Transverse colon (tissue), 4 donors: Measurements from ENCODE around the gene STIM1. TPM values are rescaled to one million over a fixed set of nuclear protein-coding genes. Genes with fewer than 3 reads are reported as not detected.
A peak's percentile ranks its signal among the peaks of the same experiment; 100 is the strongest.

Source experiments
- DNase-seq: peaks from one replicate; pipeline ENCODE4 v3.0.0-alpha.2; 2019
- H3K27ac ChIP-seq, 4 donors: fragments of 200-600 bp; sonication (generic); 2 replicates each; pipeline ENCODE4 v1.5.1; 2016 to 2018; ENCODE audit warnings: inconsistent platforms in 4 of 4
- H3K27me3 ChIP-seq: fragments of 200-600 bp; sonication (generic); 2 replicates; pipeline ENCODE4 v1.5.1; 2017; ENCODE audit warnings: inconsistent platforms
- H3K36me3 ChIP-seq, 4 donors: fragments of 200-600 bp; sonication (generic); 2 replicates each; pipeline ENCODE4 v1.5.1; 2017 to 2019; ENCODE audit warnings: inconsistent platforms in 4 of 4
- H3K4me1 ChIP-seq, 4 donors: fragments of 200-600 bp; sonication (generic); 2 replicates each; pipeline ENCODE4 v1.5.1; 2017 to 2020; ENCODE audit warnings: inconsistent platforms in 4 of 4
- H3K4me3 ChIP-seq, 4 donors: fragments of 200-600 bp; sonication (generic); 1 replicate in 1 of 4; 2 replicates in 3 of 4; pipeline versions ENCODE4 v1.5.1 to v1.6.1; 2017 to 2019; ENCODE audit warnings: inconsistent platforms in 4 of 4
- H3K9me3 ChIP-seq, 2 donors: fragments of 200-600 bp; sonication (generic); 2 replicates each; pipeline ENCODE4 v1.5.1; 2017 to 2019; ENCODE audit warnings: inconsistent platforms in 2 of 2
- CTCF ChIP-seq, 5 experiments: fragments of 200-600 bp in 3 of 5; fragments of 450-650 bp in 2 of 5; sonication (generic) in 3 of 5; IDR thresholded peaks; 1 replicate in 2 of 5; 2 replicates in 3 of 5; pipeline ENCODE4 v1.5.1; 2016 to 2017; ENCODE audit warnings: antibody characterized with exemption in 5 of 5, inconsistent platforms in 3 of 5, mild to moderate bottlenecking in 2 of 5, moderate library complexity in 1 of 5
- EP300 ChIP-seq: sonication (generic); formaldehyde crosslinking; IDR thresholded peaks from one replicate; pipeline ENCODE4 v1.6.1; 2017; ENCODE audit warnings: antibody characterized with exemption, low read depth
- POLR2A ChIP-seq: fragments of 450-650 bp; IDR thresholded peaks from one replicate; pipeline ENCODE4 v1.6.1; 2016; ENCODE audit warnings: antibody characterized with exemption, mild to moderate bottlenecking, moderate library complexity
- POLR2AphosphoS5 ChIP-seq, 3 donors: sonication (generic); formaldehyde crosslinking; IDR thresholded peaks; one replicate each; pipeline ENCODE4 v1.6.1; 2016; ENCODE audit warnings: antibody characterized with exemption in 3 of 3
- WGBS, 2 donors: methylation state at CpG; one replicate each; pipeline ENCODE4 v1.1.5; 2018; ENCODE audit warnings: low coverage in 1 of 2; 5-methylcytosine and 5-hydroxymethylcytosine counted together
- in situ Hi-C, 4 donors: fragments of 200-750 bp; cut with MboI; loops; one replicate each; pipeline versions ENCODE4 v1.15.0 to v1.15.1; 2017; ENCODE audit warnings: low sequenced_read_pairs in 3 of 4, low pct_ligation_motif_present in 1 of 4, low pct_unique_long_range_greater_than_20kb in 1 of 4
- intact Hi-C: fragments of 100-400 bp; cut with DNase I; formaldehyde crosslinking; loops from one replicate; pipeline ENCODE4 v1.15.1; 2023; ENCODE audit warnings: low total_unique reads
- total RNA-seq, 4 donors: library from RNA; depleted of rRNA; stranded (reverse); fragments of >200 nt; gene quantifications; one replicate each; pipeline ENCODE4 v1.1.0, GENCODE V29; 2016

The STIM1 gene
- total RNA-seq, 4 donors from 2014 or later: 41.2 to 79.3 (median 48.0) TPM

GRCh38 chr11:3865388-3866193 is 10.1 kb downstream of the STIM1 start:
- TF ChIP-seq CTCF (IDR thresholded peaks at IDR 0.05) (no peak), POLR2AphosphoS5 (IDR thresholded peaks at IDR 0.05) (no peak), POLR2A (no peak), EP300 (no peak)
- WGBS, 2 donors: 11 to 28% methylated on average over 1 to 3 of the region's 3 CpGs
- in situ Hi-C loops: loop anchor here in 1 of 4 donors (25.0 kb wide), 1 partner anchor 97 kb away; no protein-coding TSS in a partner anchor

GRCh38 chr11:3866206-3866605 is 10.7 kb downstream of the STIM1 start:
- intact Hi-C loops: loop anchor here (1.0 kb wide), 1 partner anchor 47 kb away; no protein-coding TSS in a partner anchor
- TF ChIP-seq POLR2A (no peak), CTCF (IDR thresholded peaks at IDR 0.05) (no peak), EP300 (no peak), POLR2AphosphoS5 (IDR thresholded peaks at IDR 0.05) (no peak)
- no peaks in the 10 kb centered on the region for H3K36me3 ChIP-seq
- peak overlapping the region; percentile 39 to 56 (median 46) for H3K27ac ChIP-seq
- DNase-seq: no peak
- in situ Hi-C loops: loop anchor here in 1 of 4 donors (25.0 kb wide), 1 partner anchor 96 kb away; no protein-coding TSS in a partner anchor
- WGBS, 2 donors: 44 to 72% methylated on average over 1 to 5 of the region's 5 CpGs
- H3K4me1 ChIP-seq: peaks cover 28 to 56% (median 35%) of the 10 kb centered on the region in 4 donors
- H3K4me3 ChIP-seq: no peak overlapping the region
- no peaks in the 10 kb centered on the region for H3K9me3 ChIP-seq
- no peaks in the 10 kb centered on the region for H3K27me3 ChIP-seq

More at GRCh38 chr11:3865388-3866193, 10.1 kb downstream of the STIM1 start:
- intact Hi-C loops: loop anchor here (1.0 kb wide), 1 partner anchor 48 kb away; no protein-coding TSS in a partner anchor
- H3K36me3 ChIP-seq: no peaks in the 10 kb centered on the region
- no peaks in the 10 kb centered on the region for H3K27me3 ChIP-seq
- no peak for DNase-seq
- H3K4me3 ChIP-seq: no peak overlapping the region
- peaks cover 28 to 62% (median 40%) of the 10 kb centered on the region in 4 donors for H3K4me1 ChIP-seq
- no peaks in the 10 kb centered on the region for H3K9me3 ChIP-seq
- H3K27ac ChIP-seq: peak overlapping the region; percentile 39 to 56 (median 46)

GRCh38 chr11:3866836-3867208 is 11.4 kb downstream of the STIM1 start:
- Histone ChIP-seq H3K27ac (peak overlapping the region in 2 of 4 donors; percentile 50 to 56), H3K36me3 (no peaks in the 10 kb centered on the region), H3K4me1 (peaks cover 28 to 50% (median 33%) of the 10 kb centered on the region in 4 donors), H3K9me3 (no peaks in the 10 kb centered on the region), H3K27me3 (no peaks in the 10 kb centered on the region), H3K4me3 (no peak overlapping the region)
- intact Hi-C loops: loop anchor here (1.0 kb wide), 1 partner anchor 46 kb away; no protein-coding TSS in a partner anchor
- TF ChIP-seq POLR2AphosphoS5 (IDR thresholded peaks at IDR 0.05): no peak
- TF ChIP-seq EP300: no peak
- no peak for TF ChIP-seq CTCF (IDR thresholded peaks at IDR 0.05)
- no peak for TF ChIP-seq POLR2A
- in situ Hi-C loops: loop anchor here in 1 of 4 donors (25.0 kb wide), 1 partner anchor 95 kb away; no protein-coding TSS in a partner anchor
- DNase-seq: no peak
